ENCODE measurements around the gene PNMA8C.
"Not testable (repeated sequence)": the region's sequence is repeated elsewhere in the genome, so short reads cannot be mapped to it uniquely, and the experiment has no call there.

The PNMA8C gene

GRCh38 chr19:46435009-46435408, 6.3 kb upstream of the PNMA8C start:
- H3K4me3 ChIP-seq (replicated peaks; ENCODE audit: low read depth, low read length): no peak overlapping the region
- TF ChIP-seq CTCF (IDR thresholded peaks at IDR 0.05; ENCODE audit: low read length, missing control alignments): no peak
- no peak for DNase-seq (ENCODE audit: low read depth)

GRCh38 chr19:46433470-46433869, 4.7 kb upstream of the PNMA8C start:
- not testable (repeated sequence) for DNase-seq (ENCODE audit: low read depth); H3K4me3 ChIP-seq (replicated peaks; ENCODE audit: low read depth, low read length)

GRCh38 chr19:46431824-46432223, 3.1 kb upstream of the PNMA8C start:
- no peak for DNase-seq (ENCODE audit: low read depth)
- no peak overlapping the region for H3K4me3 ChIP-seq (replicated peaks; ENCODE audit: low read depth, low read length)
- TF ChIP-seq CTCF (IDR thresholded peaks at IDR 0.05; ENCODE audit: low read length, missing control alignments): no peak

- H3K4me3 ChIP-seq (replicated peaks; ENCODE audit: low read depth, low read length): no peak overlapping the region
- no peak for DNase-seq (ENCODE audit: low read depth)
- TF ChIP-seq CTCF (IDR thresholded peaks at IDR 0.05; ENCODE audit: low read length, missing control alignments): no peak
Measured at GRCh38 chr19:46429999-46430398, 1.3 kb upstream of the PNMA8C start.

- TF ChIP-seq CTCF (IDR thresholded peaks at IDR 0.05; ENCODE audit: low read length, missing control alignments): no peak
- H3K4me3 ChIP-seq (replicated peaks; ENCODE audit: low read depth, low read length): no peak overlapping the region
- no peak for DNase-seq (ENCODE audit: low read depth)
Measured at GRCh38 chr19:46427518-46428045, 1.2 kb downstream of the PNMA8C start.

GRCh38 chr19:46426506-46427162, 2.1 kb downstream of the PNMA8C start:
- peak; percentile 83 for DNase-seq (ENCODE audit: low read depth)
- no peak for TF ChIP-seq CTCF (IDR thresholded peaks at IDR 0.05; ENCODE audit: low read length, missing control alignments)
- peak overlapping the region; percentile 62 for H3K4me3 ChIP-seq (replicated peaks; ENCODE audit: low read depth, low read length)

- TF ChIP-seq CTCF (IDR thresholded peaks at IDR 0.05; ENCODE audit: low read length, missing control alignments): no peak
- DNase-seq (ENCODE audit: low read depth): no peak
- H3K4me3 ChIP-seq (replicated peaks; ENCODE audit: low read depth, low read length): peak overlapping the region; percentile 62
Measured at GRCh38 chr19:46426035-46426505, 2.7 kb downstream of the PNMA8C start.
